Activated CD4-positive, alpha-beta T cell treated with anti-CD3 and anti-CD28 coated beads, Interleukin-2, Interleukin-6, amounts not matched to agents 100 ng/mL and 50 ng/mL, durations not matched to agents 16 hours and 8 hours (primary cell): ENCODE results near the gene PLPPR1.
"Not testable (repeated sequence)": the region's sequence is repeated elsewhere in the genome, so short reads cannot be mapped to it uniquely, and the experiment has no call there.

ENCODE experiments used
- DNase-seq: peaks from one replicate; pipeline ENCODE4 v3.0.0-alpha.2; 2020

PLPPR1 gene

DNA sequence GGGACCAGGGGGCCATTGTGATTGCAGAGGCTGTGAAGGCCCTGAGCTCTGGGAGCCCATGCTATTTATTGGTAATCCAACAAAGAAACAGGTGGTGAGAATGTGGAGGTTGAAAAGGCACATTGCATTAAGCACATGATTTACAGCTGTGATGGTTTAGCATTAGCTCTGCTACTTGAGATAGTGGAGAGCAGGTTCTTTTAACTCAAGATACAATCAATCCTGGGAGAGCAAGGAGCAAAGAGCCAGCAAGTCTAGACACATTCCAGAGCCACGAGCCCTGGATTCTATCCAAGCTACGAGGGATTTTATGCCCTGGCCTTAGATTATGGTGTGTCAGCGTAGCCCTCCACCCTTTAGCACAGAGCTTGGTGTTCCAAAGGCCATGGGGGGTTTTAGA is 98.8 kb downstream of the PLPPR1 start:
- not testable (repeated sequence) for DNase-seq

GRCh38 chr9:101128623-101129022 is 100.1 kb downstream of the PLPPR1 start:
- DNase-seq, result no peak

GRCh38 chr9:101130054-101130453 is 101.5 kb downstream of the PLPPR1 start:
- DNase-seq, result no peak

DNA sequence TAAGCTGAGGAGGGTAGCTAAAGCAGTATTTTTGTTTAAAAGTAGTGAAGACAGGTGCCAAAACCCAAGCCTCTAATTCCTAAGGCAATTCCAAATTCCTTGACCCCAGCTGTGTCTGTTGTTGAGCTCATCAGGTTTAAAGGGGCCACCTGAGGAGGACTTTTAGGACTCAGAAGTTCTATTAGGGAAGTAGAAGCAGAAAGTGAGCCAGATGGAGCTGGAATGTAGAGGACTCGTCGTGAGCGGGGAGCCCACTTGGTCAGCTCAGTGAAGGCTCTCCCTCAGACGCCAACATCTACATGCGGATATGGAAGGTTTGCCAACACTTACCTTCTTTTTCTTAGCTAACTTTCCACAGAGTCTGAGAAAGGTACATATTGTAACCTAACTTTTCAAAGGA is 102.8 kb downstream of the PLPPR1 start:
- DNase-seq, result no peak

- no peak for DNase-seq
These were observed 104.3 kb downstream of the PLPPR1 start for GRCh38 chr9:101132801-101133200.

- no peak for DNase-seq
These were observed 110.0 kb downstream of the PLPPR1 start for GRCh38 chr9:101138509-101138908.

- no peak for DNase-seq
These were observed 110.6 kb downstream of the PLPPR1 start for GRCh38 chr9:101139082-101139481.

GRCh38 chr9:101140764-101141163 is 112.2 kb downstream of the PLPPR1 start:
- no peak for DNase-seq

DNA sequence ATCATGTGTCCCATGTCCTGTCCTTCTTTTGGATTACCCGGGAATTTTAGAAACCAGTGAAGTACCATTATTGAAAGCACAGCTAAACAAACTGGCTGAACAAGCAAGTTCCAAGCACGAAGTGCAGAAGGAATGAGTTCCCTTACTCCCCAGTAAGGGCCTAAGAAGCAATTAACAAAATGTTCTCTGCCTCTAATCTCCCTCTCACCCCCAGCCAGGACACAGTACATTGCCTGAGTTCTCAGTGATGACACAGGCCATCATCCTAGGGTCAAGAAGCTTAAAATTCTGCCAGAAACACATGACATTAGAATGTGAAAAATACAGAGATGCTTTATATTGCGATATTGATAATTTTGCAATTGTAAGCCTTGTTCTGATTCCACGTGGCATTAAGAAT is 118.0 kb downstream of the PLPPR1 start:
- DNase-seq, result no peak

DNA sequence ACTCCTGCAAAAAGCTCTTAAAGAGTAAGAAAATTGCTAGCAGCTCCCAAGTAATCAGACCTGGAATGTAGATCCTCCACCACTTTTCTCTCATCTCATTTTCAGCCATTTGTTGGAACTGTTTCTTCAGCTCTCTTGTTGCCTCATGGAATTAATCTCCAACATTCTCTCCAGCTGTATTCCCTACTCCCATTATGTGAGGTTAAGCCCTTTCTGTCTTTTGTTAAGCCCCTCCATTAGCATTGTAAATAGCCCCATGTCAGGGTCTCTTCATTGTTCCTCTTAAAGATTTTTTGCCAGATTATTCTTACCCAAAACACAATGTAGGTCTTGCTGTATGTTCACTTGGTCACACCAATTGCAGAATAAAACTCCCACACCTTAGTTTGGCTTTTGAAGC is 119.8 kb downstream of the PLPPR1 start:
- no peak for DNase-seq

GRCh38 chr9:101158361-101158760 is 129.8 kb downstream of the PLPPR1 start:
- no peak for DNase-seq

- DNase-seq, result no peak
These were observed 133.7 kb downstream of the PLPPR1 start for GRCh38 chr9:101162231-101162630.

- DNase-seq, result no peak
These were observed 136.6 kb downstream of the PLPPR1 start for GRCh38 chr9:101165131-101165530.

GRCh38 chr9:101167490-101168134 is 139.1 kb downstream of the PLPPR1 start:
- no peak for DNase-seq

- DNase-seq, result no peak
These were observed 144.1 kb downstream of the PLPPR1 start for GRCh38 chr9:101172616-101173015.

DNA sequence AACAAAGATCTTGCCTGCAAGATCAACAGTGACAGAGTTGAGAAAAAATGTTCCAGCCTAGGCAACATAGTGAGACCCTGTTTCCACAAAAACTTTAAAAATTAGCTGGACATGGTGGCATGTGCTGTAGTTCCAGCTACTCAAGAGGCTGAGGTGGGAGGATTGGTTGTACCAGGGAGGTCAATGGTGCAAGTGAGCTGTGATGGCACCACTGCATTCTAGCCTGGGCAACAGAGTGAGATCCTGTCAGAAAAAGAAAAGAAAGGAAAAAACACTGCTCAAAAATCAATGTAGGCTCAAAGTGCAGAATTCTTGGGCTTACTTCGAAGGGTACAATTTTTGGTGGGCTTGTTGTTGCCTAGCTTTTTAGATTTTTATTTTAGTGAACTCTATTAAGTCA is 145.4 kb downstream of the PLPPR1 start:
- no peak for DNase-seq

GRCh38 chr9:101176384-101176783 is 147.9 kb downstream of the PLPPR1 start:
- DNase-seq, result peak; percentile 2

DNA sequence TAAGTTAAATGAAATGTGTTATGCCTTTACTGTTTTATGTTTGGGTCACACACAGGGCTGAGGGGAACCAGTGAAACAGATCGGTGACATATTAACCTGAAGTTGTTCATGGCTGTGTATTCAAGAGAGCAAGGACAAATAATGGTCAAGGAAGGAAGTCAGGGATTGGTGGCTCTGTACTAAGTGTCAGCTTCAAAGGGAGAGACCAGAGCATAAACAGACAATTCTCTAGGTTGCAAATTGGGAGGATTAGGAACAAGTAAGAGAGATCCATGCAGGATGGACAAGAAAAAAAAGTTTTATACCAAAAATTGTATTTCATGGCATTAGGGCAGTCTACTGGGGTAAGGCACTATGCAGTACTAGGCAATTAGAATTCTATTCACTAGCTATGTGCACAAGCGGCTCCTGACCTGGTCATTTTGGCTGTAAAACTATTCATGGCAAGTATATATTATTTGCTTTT is 156.3 kb downstream of the PLPPR1 start:
- DNase-seq, result no peak

DNA sequence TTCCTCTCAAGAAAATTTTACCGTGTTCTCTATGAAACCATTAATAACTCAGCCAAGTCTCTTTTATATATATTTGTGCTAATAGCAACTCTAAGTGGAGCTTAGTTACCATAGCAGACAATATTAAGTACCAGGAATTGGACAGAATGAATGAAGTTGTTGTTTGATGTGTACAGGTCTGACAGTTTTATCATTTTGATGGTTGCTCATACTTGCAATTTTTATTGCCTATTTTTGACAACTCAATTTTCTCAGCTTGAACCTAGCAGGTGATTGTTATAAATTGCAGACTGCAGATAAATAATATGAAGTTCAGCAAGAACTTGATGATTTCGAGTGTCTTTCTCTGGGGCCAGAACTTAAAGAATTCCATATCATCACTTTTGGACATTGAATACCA is 163.2 kb downstream of the PLPPR1 start:
- no peak for DNase-seq

GRCh38 chr9:101197026-101197425 is 168.5 kb downstream of the PLPPR1 start:
- DNase-seq, result no peak

GRCh38 chr9:101200852-101201251 is 172.3 kb downstream of the PLPPR1 start:
- DNase-seq, result no peak

GRCh38 chr9:101201630-101202029 is 173.1 kb downstream of the PLPPR1 start:
- DNase-seq, result no peak

- DNase-seq, result no peak
These were observed 181.1 kb downstream of the PLPPR1 start for GRCh38 chr9:101209670-101210069.

- no peak for DNase-seq
These were observed 184.1 kb downstream of the PLPPR1 start for GRCh38 chr9:101212661-101213060.

DNA sequence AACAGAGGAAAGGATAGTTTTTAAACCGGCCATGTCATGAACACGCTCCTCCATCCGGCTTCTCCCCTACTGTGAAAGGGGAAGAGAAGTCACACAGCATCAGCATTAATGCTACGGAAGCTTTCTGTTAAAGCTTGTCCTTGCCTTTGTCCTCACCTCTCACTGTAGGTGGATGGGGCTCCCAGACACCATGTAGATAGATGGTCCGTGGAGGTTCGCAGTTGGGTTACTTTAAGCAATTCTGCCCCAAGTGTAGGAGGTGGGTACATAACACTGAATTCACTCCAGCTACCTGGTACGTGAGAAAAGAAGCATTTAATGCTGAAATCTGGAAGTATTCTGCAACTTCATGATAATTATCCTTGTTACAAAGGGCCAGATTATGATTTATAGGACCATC is 190.5 kb downstream of the PLPPR1 start:
- DNase-seq, result no peak
